SK-N-SH treated with all-trans-retinoic acid at 6 μM for 48 hours (cell line): ENCODE measurements around the gene DOCK1.

Source experiments
- BACH2 ChIP-seq: fragments of 250-450 bp; sonication (Bioruptor Pico); IDR thresholded peaks from 2 replicates; pipeline ENCODE4 v1.9.0; 2021; ENCODE audit warnings: mild to moderate bottlenecking, borderline replicate concordance
- ESRRG ChIP-seq: fragments of 250-450 bp; sonication (Bioruptor Pico); IDR thresholded peaks from 2 replicates; pipeline ENCODE4 v1.6.1; 2021; ENCODE audit warnings: mild to moderate bottlenecking
- OSR1 ChIP-seq: fragments of 250-450 bp; sonication (Bioruptor Pico); IDR thresholded peaks from 2 replicates; pipeline ENCODE4 v1.8.0; 2022; ENCODE audit warnings: moderate library complexity, mild to moderate bottlenecking, inconsistent platforms
- PATZ1 ChIP-seq: fragments of 250-450 bp; sonication (Bioruptor Pico); IDR thresholded peaks from 2 replicates; pipeline ENCODE4 v1.8.0; 2020; ENCODE audit warnings: mild to moderate bottlenecking, moderate library complexity, borderline replicate concordance
- RARB ChIP-seq: fragments of 250-450 bp; sonication (Bioruptor Pico); IDR thresholded peaks from 2 replicates; pipeline ENCODE4 v1.8.0; 2021; ENCODE audit warnings: mild to moderate bottlenecking, moderate library complexity
- TOX ChIP-seq: fragments of 250-450 bp; sonication (Bioruptor Pico); IDR thresholded peaks from 2 replicates; pipeline ENCODE4 v1.8.0; 2021; ENCODE audit warnings: mild to moderate bottlenecking, moderate library complexity, borderline replicate concordance
- ZC3H10 ChIP-seq: fragments of 250-450 bp; sonication (Bioruptor Pico); IDR thresholded peaks from 2 replicates; pipeline ENCODE4 v1.5.1; 2021; ENCODE audit warnings: mild to moderate bottlenecking, moderate library complexity
- ZNF565 ChIP-seq: fragments of 450-650 bp; formaldehyde crosslinking; conservative IDR thresholded peaks from 2 replicates; pipeline ENCODE4 v1.5.0; 2020; ENCODE audit warnings: low read depth, mild to moderate bottlenecking, moderate library complexity
- TF ChIP-seq, protein P1 (sequence below): fragments of 250-450 bp; sonication (Bioruptor Pico); IDR thresholded peaks from 2 replicates; pipeline ENCODE4 v1.5.1; 2020; ENCODE audit warnings: low read depth, mild to moderate bottlenecking, moderate library complexity
- TF ChIP-seq, protein P2 (sequence below): fragments of 250-450 bp; sonication (Bioruptor Pico); IDR thresholded peaks from 2 replicates; pipeline ENCODE4 v1.5.1; 2021; ENCODE audit warnings: mild to moderate bottlenecking, moderate library complexity

GRCh38 chr10:127153181-127153580 lies 248.0 kb downstream of the DOCK1 start:
- TF ChIP-seq PATZ1 (no peak), ZNF565 (CRISPR knock-in tag) (no peak), RARB (CRISPR knock-in tag) (no peak), ZC3H10 (no peak), ESRRG (no peak), TOX (CRISPR knock-in tag) (no peak), OSR1 (no peak), BACH2 (no peak)
- TF ChIP-seq, protein P1, sequence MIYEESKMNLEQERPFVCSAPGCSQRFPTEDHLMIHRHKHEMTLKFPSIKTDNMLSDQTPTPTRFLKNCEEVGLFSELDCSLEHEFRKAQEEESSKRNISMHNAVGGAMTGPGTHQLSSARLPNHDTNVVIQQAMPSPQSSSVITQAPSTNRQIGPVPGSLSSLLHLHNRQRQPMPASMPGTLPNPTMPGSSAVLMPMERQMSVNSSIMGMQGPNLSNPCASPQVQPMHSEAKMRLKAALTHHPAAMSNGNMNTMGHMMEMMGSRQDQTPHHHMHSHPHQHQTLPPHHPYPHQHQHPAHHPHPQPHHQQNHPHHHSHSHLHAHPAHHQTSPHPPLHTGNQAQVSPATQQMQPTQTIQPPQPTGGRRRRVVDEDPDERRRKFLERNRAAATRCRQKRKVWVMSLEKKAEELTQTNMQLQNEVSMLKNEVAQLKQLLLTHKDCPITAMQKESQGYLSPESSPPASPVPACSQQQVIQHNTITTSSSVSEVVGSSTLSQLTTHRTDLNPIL (CRISPR knock-in tag), result no peak
- TF ChIP-seq, protein P2, sequence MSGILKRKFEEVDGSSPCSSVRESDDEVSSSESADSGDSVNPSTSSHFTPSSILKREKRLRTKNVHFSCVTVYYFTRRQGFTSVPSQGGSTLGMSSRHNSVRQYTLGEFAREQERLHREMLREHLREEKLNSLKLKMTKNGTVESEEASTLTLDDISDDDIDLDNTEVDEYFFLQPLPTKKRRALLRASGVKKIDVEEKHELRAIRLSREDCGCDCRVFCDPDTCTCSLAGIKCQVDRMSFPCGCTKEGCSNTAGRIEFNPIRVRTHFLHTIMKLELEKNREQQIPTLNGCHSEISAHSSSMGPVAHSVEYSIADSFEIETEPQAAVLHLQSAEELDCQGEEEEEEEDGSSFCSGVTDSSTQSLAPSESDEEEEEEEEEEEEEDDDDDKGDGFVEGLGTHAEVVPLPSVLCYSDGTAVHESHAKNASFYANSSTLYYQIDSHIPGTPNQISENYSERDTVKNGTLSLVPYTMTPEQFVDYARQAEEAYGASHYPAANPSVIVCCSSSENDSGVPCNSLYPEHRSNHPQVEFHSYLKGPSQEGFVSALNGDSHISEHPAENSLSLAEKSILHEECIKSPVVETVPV (CRISPR knock-in tag), result no peak
